ENCODE measurements around the gene C20orf202.

DNA sequence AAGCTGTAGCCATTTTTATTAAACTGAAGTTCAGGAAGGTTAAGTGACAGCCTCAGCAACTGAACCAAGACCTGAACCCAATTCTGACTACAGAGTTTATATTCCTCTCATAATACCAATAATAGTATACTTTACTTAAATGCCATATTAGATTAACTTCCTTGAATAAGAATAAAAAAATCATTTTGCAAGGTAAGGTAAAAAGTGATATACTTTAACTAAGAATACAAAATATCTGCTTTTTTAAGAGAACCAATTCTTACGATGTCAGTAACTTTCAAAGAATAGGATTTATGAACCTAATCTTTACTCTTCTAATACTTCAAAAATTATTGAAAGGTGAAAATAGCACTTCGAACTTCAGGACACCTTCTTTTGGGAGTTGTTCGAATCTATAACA, 26.3 kb downstream of the C20orf202 start:
- TF ChIP-seq, protein P1, sequence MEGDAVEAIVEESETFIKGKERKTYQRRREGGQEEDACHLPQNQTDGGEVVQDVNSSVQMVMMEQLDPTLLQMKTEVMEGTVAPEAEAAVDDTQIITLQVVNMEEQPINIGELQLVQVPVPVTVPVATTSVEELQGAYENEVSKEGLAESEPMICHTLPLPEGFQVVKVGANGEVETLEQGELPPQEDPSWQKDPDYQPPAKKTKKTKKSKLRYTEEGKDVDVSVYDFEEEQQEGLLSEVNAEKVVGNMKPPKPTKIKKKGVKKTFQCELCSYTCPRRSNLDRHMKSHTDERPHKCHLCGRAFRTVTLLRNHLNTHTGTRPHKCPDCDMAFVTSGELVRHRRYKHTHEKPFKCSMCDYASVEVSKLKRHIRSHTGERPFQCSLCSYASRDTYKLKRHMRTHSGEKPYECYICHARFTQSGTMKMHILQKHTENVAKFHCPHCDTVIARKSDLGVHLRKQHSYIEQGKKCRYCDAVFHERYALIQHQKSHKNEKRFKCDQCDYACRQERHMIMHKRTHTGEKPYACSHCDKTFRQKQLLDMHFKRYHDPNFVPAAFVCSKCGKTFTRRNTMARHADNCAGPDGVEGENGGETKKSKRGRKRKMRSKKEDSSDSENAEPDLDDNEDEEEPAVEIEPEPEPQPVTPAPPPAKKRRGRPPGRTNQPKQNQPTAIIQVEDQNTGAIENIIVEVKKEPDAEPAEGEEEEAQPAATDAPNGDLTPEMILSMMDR (IDR thresholded peaks at IDR 0.05), result no peak
- TF ChIP-seq, protein P2, sequence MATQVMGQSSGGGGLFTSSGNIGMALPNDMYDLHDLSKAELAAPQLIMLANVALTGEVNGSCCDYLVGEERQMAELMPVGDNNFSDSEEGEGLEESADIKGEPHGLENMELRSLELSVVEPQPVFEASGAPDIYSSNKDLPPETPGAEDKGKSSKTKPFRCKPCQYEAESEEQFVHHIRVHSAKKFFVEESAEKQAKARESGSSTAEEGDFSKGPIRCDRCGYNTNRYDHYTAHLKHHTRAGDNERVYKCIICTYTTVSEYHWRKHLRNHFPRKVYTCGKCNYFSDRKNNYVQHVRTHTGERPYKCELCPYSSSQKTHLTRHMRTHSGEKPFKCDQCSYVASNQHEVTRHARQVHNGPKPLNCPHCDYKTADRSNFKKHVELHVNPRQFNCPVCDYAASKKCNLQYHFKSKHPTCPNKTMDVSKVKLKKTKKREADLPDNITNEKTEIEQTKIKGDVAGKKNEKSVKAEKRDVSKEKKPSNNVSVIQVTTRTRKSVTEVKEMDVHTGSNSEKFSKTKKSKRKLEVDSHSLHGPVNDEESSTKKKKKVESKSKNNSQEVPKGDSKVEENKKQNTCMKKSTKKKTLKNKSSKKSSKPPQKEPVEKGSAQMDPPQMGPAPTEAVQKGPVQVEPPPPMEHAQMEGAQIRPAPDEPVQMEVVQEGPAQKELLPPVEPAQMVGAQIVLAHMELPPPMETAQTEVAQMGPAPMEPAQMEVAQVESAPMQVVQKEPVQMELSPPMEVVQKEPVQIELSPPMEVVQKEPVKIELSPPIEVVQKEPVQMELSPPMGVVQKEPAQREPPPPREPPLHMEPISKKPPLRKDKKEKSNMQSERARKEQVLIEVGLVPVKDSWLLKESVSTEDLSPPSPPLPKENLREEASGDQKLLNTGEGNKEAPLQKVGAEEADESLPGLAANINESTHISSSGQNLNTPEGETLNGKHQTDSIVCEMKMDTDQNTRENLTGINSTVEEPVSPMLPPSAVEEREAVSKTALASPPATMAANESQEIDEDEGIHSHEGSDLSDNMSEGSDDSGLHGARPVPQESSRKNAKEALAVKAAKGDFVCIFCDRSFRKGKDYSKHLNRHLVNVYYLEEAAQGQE (IDR thresholded peaks at IDR 0.05), result no peak
- TF ChIP-seq POLR2A (IDR thresholded peaks at IDR 0.05; ENCODE audit: low read length) (no peak), RFX5 (IDR thresholded peaks at IDR 0.05) (no peak), CHD2 (IDR thresholded peaks at IDR 0.05; ENCODE audit: low read length, partially characterized antibody) (no peak), JUN (IDR thresholded peaks at IDR 0.05) (no peak), HDAC2 (IDR thresholded peaks at IDR 0.05) (no peak), EP300 (IDR thresholded peaks at IDR 0.05) (no peak), ESRRA (IDR thresholded peaks at IDR 0.05; ENCODE audit: borderline replicate concordance, low read length) (no peak)

Measured in A549 (cell line).